ENCODE results near the gene TMX3. TPM values are rescaled to one million over a fixed set of nuclear protein-coding genes. Genes with fewer than 3 reads are reported as not detected.

The TMX3 gene
- total RNA-seq, 2 experiments from 2014 or later, result 46.9 to 49.9 TPM

DNA sequence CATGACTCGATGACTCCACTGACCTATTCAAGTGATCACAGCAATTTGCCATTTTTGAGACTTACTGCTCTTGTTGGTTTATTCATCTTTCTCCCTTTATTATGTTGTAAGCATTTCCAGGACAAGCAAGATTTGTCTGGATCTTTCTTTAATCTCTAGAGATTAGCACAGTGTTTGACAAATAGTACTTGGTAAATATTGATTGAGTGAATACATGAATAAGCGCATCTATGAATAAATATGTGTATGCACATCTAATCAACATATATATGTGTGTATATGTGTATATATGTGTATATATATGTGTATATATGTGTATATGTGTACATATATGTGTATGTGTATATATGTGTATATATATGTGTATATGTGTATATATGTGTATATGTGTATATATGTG, 7.3 kb downstream of the TMX3 start:
- peaks cover 64% of the 10 kb centered on the region for H3K36me3 Mint-ChIP-seq (ENCODE audit: low read depth)
- no peaks in the 10 kb centered on the region for H3K9me3 Mint-ChIP-seq (ENCODE audit: low read depth)
- intact Hi-C loops (cut with DNase I, micrococcal nuclease), result no loop called here
- H3K4me1 Mint-ChIP-seq, result peaks cover 53% of the 10 kb centered on the region
- ATAC-seq (no peak), DNase-seq (no peak)
- no peaks in the 10 kb centered on the region for H3K27me3 Mint-ChIP-seq
- no peak overlapping the region for H3K4me3 Mint-ChIP-seq
- no peak overlapping the region for H3K27ac Mint-ChIP-seq
- ChIA-PET POLR2A (no interaction called here), CTCF (no interaction called here)

DNA sequence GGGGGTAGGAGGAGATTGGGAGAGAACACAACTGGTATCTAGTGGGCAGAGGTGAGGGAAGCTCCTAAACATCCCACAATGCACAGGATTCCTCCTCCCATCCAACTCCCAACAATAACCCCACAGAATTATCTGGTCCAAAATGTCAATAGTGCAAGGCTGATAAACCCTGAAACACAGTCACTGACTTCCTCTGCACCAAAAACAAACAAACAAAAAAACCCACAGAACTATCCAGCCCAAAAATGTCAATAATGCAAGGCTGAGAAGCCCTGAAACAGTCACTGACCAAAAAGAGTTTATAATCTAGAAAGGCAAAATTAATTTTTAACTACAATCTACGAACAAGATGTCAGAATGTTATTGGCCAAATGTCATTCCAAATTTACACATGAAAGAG, 9.8 kb downstream of the TMX3 start:
- ATAC-seq (no peak), DNase-seq (no peak)
- CTCF ChIA-PET, result interaction anchor here (0.9 kb wide), 1 partner anchor 1609 kb away, joined by 3 read pairs; no protein-coding TSS in a partner anchor
- Mint-ChIP-seq H3K27me3 (no peaks in the 10 kb centered on the region), H3K4me1 (peaks cover 42% of the 10 kb centered on the region), H3K4me3 (no peak overlapping the region), H3K27ac (peak overlapping the region; percentile 47), H3K36me3 (ENCODE audit: low read depth) (peaks cover 56% of the 10 kb centered on the region), H3K9me3 (ENCODE audit: low read depth) (no peaks in the 10 kb centered on the region)
- intact Hi-C loops (cut with DNase I, micrococcal nuclease), result no loop called here
- POLR2A ChIA-PET, result no interaction called here

DNA sequence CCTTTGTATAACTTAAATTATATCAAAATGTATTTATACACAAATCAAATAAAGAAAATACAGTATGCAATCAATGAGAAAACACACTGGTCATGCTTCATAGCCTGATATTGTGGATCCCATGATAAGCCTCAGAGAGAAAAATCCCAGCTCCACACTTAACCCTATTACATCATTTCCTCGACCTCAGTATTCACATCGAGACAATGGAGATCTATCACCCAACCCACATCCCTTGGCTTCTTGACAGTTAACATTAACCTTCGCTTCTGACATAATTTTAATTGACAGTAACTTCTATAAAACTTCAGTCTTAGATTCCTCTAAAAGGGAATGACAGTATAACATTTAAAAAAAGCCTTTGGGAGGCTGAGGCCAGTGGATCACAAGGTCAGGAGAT, 11.6 kb downstream of the TMX3 start:
- no peak overlapping the region for H3K4me3 Mint-ChIP-seq
- no peak overlapping the region for H3K27ac Mint-ChIP-seq
- ChIA-PET CTCF (no interaction called here), POLR2A (no interaction called here)
- no peaks in the 10 kb centered on the region for H3K27me3 Mint-ChIP-seq
- H3K4me1 Mint-ChIP-seq, result peaks cover 34% of the 10 kb centered on the region
- H3K9me3 Mint-ChIP-seq (ENCODE audit: low read depth), result no peaks in the 10 kb centered on the region
- DNase-seq (no peak), ATAC-seq (no peak)
- H3K36me3 Mint-ChIP-seq (ENCODE audit: low read depth), result peaks cover 48% of the 10 kb centered on the region
- intact Hi-C loops (cut with DNase I, micrococcal nuclease), result no loop called here

DNA sequence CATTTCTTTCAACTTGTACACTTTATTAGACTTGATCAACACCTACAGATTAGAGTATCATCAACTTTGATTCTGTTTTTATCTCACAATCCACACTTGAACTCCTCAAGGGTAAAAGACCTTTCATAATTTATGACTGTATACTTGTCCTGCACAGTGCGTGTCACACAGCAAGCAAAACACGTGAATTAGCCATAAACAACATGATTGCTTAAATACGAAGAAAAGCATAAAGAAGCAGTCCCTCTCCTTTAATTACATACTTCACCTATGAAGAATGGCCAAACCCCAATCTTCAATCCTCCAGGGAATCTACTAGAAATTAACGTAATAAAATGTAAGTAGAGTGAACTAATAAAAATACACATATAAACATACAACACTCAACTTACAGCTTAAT, 13.6 kb downstream of the TMX3 start:
- intact Hi-C loops (cut with DNase I, micrococcal nuclease), result no loop called here
- ChIA-PET POLR2A (no interaction called here), CTCF (no interaction called here)
- Mint-ChIP-seq H3K36me3 (ENCODE audit: low read depth) (peaks cover 41% of the 10 kb centered on the region), H3K4me1 (peaks cover 24% of the 10 kb centered on the region), H3K9me3 (ENCODE audit: low read depth) (no peaks in the 10 kb centered on the region), H3K27ac (no peak overlapping the region), H3K27me3 (no peaks in the 10 kb centered on the region), H3K4me3 (no peak overlapping the region)
- no peak for ATAC-seq
- DNase-seq, result no peak

DNA sequence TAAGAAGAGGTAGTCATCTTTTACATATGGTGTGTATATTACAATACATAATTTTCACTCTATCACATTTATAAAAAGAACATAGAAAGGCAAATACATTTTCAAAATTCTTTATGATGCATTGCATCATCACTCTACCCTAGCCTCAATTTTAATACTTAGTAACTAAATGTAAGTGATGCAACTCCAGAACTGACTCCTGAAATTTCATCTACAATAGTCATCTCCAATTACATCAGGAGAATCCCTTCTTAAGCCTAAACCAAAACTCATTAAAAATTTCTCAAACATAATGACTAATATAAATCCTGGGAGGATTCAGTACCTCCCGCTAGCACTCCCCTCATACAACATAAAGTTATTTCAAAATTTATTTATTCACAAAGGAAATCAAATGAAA, 15.9 kb downstream of the TMX3 start:
- no peak for ATAC-seq
- no peak for DNase-seq
- Mint-ChIP-seq H3K27me3 (no peaks in the 10 kb centered on the region), H3K36me3 (ENCODE audit: low read depth) (peaks cover 39% of the 10 kb centered on the region), H3K4me1 (peaks cover 9% of the 10 kb centered on the region), H3K9me3 (ENCODE audit: low read depth) (no peaks in the 10 kb centered on the region), H3K27ac (no peak overlapping the region), H3K4me3 (no peak overlapping the region)
- intact Hi-C loops (cut with DNase I, micrococcal nuclease), result no loop called here
- POLR2A ChIA-PET, result no interaction called here
- CTCF ChIA-PET, result interaction anchor here (0.6 kb wide), 1 partner anchor 276 kb away, joined by 3 read pairs; no protein-coding TSS in a partner anchor

GRCh38 chr18:68696937-68697336, 18.0 kb downstream of the TMX3 start:
- ATAC-seq, result no peak
- ChIA-PET POLR2A (no interaction called here), CTCF (interaction anchor here (0.6 kb wide), 1 partner anchor 28 kb away, joined by 3 read pairs; no protein-coding TSS in a partner anchor)
- H3K36me3 Mint-ChIP-seq (ENCODE audit: low read depth), result peaks cover 37% of the 10 kb centered on the region
- H3K9me3 Mint-ChIP-seq (ENCODE audit: low read depth), result no peaks in the 10 kb centered on the region
- no peaks in the 10 kb centered on the region for H3K27me3 Mint-ChIP-seq
- no peak overlapping the region for H3K27ac Mint-ChIP-seq
- intact Hi-C loops (cut with DNase I, micrococcal nuclease), result no loop called here
- H3K4me1 Mint-ChIP-seq, result no peaks in the 10 kb centered on the region
- H3K4me3 Mint-ChIP-seq, result no peak overlapping the region
- DNase-seq, result no peak

DNA sequence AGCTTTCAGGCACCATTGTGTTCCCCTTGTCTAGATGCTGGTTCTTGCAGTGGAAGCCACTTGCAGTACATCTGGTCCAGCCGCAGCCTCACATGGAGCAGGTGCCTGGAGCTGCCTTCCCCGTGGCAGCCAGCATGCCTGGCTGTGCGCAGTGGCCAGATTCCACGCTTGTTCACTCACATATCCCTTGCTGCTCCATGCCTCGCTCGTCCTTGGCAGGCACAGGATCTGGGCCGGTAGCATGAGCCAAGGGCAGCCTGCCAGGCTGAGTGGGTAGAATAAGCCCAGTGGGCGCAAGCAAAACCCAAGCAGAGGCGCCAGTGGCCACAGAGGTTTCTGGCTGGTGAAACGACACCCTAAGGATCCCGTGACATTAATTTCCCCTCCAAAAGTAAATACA, 20.6 kb downstream of the TMX3 start:
- ChIA-PET POLR2A (no interaction called here), CTCF (no interaction called here)
- H3K36me3 Mint-ChIP-seq (ENCODE audit: low read depth), result peaks cover 35% of the 10 kb centered on the region
- no peak overlapping the region for H3K27ac Mint-ChIP-seq
- no peaks in the 10 kb centered on the region for H3K9me3 Mint-ChIP-seq (ENCODE audit: low read depth)
- intact Hi-C loops (cut with DNase I, micrococcal nuclease), result no loop called here
- no peaks in the 10 kb centered on the region for H3K27me3 Mint-ChIP-seq
- no peaks in the 10 kb centered on the region for H3K4me1 Mint-ChIP-seq
- H3K4me3 Mint-ChIP-seq, result no peak overlapping the region
- DNase-seq, result no peak
- no peak for ATAC-seq

DNA sequence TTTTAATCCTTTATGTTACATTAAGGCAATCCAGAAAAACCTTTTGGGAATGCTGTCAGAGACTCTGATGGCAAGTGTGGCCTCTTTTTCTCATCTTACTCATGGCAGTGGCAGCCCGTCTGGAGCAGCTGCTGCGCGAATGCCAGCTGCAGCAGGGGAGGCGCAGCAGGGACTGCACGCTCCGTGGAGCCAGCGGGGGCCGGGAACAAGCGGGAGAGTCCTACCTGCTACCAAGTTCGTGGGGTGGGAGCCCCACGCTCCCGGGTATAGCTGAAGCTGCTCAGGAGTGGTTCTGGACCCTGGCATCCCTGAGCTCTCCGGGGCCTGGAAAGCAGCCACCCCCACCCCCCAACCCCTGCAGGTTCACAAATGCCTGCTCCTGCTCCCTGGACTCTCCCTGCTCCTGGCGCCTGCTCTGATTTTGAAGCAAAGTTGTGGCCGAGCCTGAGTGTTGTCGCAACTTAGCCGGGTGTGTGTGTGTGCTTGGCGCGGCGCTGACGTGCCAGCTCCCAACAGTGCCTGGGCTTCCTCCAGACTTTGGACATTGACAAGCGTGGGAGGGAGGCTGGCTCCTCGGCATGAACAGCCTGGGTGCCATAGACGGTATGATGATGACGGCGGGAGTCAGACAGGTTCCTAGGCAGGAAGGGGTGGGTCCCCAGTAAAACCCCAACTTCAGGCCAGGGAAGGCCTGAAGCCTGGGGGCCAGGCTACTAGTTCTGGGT, 21.7 kb downstream of the TMX3 start:
- Mint-ChIP-seq H3K27ac (no peak overlapping the region), H3K27me3 (no peaks in the 10 kb centered on the region), H3K4me3 (no peak overlapping the region), H3K9me3 (ENCODE audit: low read depth) (no peaks in the 10 kb centered on the region), H3K36me3 (ENCODE audit: low read depth) (peaks cover 32% of the 10 kb centered on the region), H3K4me1 (no peaks in the 10 kb centered on the region)
- ChIA-PET CTCF (no interaction called here), POLR2A (no interaction called here)
- ATAC-seq, result no peak
- DNase-seq, result no peak
- intact Hi-C loops (cut with DNase I, micrococcal nuclease), result no loop called here

- ChIA-PET CTCF (no interaction called here), POLR2A (no interaction called here)
- Mint-ChIP-seq H3K27ac (no peak overlapping the region), H3K4me1 (no peaks in the 10 kb centered on the region), H3K36me3 (ENCODE audit: low read depth) (peaks cover 28% of the 10 kb centered on the region), H3K9me3 (ENCODE audit: low read depth) (no peaks in the 10 kb centered on the region), H3K4me3 (no peak overlapping the region), H3K27me3 (no peaks in the 10 kb centered on the region)
- intact Hi-C loops (cut with DNase I, micrococcal nuclease), result no loop called here
- ATAC-seq, result no peak
- DNase-seq, result no peak
Measured at GRCh38 chr18:68679528-68679927, 35.4 kb downstream of the TMX3 start.

GRCh38 chr18:68676913-68677312, 38.0 kb downstream of the TMX3 start:
- Mint-ChIP-seq H3K27me3 (no peaks in the 10 kb centered on the region), H3K36me3 (ENCODE audit: low read depth) (peaks cover 24% of the 10 kb centered on the region), H3K4me1 (no peaks in the 10 kb centered on the region), H3K9me3 (ENCODE audit: low read depth) (no peaks in the 10 kb centered on the region), H3K27ac (peak overlapping the region; percentile 4), H3K4me3 (no peak overlapping the region)
- POLR2A ChIA-PET, result no interaction called here
- intact Hi-C loops (cut with DNase I, micrococcal nuclease), result no loop called here
- ATAC-seq (peak; percentile 60), DNase-seq (no peak)
- CTCF ChIA-PET, result interaction anchor here (2.1 kb wide), 1 partner anchor 17 kb away, joined by 12 read pairs; no protein-coding TSS in a partner anchor

DNA sequence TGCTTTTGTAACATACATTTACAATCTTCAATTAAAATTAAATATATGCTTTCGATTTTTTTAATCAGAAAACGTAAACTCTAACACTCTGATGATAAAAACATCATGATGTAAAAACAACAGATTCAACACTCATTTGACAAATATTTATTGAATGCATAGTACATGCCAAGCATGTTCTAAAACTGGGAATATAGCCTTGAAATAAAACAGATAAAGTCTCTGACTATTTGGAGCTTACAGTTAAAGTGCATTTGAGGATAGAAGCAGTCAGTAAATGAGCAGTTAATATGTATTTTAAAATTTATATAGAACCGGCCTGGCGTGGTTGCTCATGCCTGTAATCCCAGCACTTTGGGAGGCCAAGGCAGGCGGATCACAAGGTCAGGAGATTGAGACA, 47.8 kb downstream of the TMX3 start:
- intact Hi-C loops (cut with DNase I, micrococcal nuclease), result no loop called here
- CTCF ChIA-PET, result no interaction called here
- H3K9me3 Mint-ChIP-seq (ENCODE audit: low read depth), result no peaks in the 10 kb centered on the region

DNA sequence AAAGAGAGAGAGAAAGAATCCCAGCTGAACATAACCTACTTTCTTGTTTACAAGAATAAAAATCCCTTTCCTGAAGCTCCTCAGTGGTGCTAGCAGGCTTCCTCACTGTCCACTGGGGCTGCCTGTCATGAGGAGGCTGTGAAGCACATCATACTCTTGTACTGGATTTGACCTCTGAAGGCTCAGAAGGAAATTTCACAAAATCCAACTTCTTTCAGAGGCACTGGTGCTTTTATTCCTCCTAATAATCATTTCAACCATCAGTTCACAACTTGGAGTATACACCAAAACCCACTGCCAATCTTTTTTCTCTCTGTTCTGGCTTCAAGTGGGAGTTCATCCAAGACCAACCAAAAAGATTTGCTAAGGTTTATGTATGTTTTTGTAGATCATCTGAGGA, 48.5 kb downstream of the TMX3 start:
- ChIA-PET CTCF (no interaction called here), POLR2A (no interaction called here)
- intact Hi-C loops (cut with DNase I, micrococcal nuclease), result no loop called here
- H3K27ac Mint-ChIP-seq, result no peak overlapping the region
- H3K4me1 Mint-ChIP-seq, result no peaks in the 10 kb centered on the region
- ATAC-seq, result no peak
- no peak overlapping the region for H3K4me3 Mint-ChIP-seq
- H3K9me3 Mint-ChIP-seq (ENCODE audit: low read depth), result no peaks in the 10 kb centered on the region
- no peaks in the 10 kb centered on the region for H3K36me3 Mint-ChIP-seq (ENCODE audit: low read depth)
- no peak for DNase-seq
- peaks cover 2% of the 10 kb centered on the region for H3K27me3 Mint-ChIP-seq

More for the DNA sequence above, 47.8 kb downstream of the TMX3 start:
- DNase-seq (no peak), ATAC-seq (no peak)
- no peaks in the 10 kb centered on the region for H3K4me1 Mint-ChIP-seq
- no peak overlapping the region for H3K27ac Mint-ChIP-seq
- peaks cover 2% of the 10 kb centered on the region for H3K27me3 Mint-ChIP-seq
- POLR2A ChIA-PET, result no interaction called here
- no peak overlapping the region for H3K4me3 Mint-ChIP-seq
- H3K36me3 Mint-ChIP-seq (ENCODE audit: low read depth), result no peaks in the 10 kb centered on the region

DNA sequence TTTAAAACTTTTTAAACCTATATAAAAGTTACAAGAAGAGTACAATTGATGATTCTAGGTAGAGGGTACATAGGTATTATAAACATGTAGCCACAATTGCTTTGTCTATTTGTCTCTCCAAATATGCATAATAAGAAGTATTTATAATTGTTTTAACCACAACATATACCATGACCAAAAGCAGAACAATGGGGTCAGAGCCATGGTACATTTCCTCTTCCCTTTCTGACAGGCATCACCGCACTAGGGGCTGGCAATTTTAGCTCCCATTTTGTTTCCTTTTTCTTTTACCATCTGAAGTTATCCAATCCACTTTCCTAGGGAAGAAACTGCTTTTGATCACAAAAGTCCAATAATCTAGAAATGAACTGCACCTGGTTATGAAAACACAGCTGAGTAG, 49.3 kb downstream of the TMX3 start:
- H3K4me1 Mint-ChIP-seq, result no peaks in the 10 kb centered on the region
- intact Hi-C loops (cut with DNase I, micrococcal nuclease), result no loop called here
- H3K36me3 Mint-ChIP-seq (ENCODE audit: low read depth), result no peaks in the 10 kb centered on the region
- H3K9me3 Mint-ChIP-seq (ENCODE audit: low read depth), result no peaks in the 10 kb centered on the region
- no peak overlapping the region for H3K4me3 Mint-ChIP-seq
- POLR2A ChIA-PET, result no interaction called here
- CTCF ChIA-PET, result no interaction called here
- no peak overlapping the region for H3K27ac Mint-ChIP-seq
- H3K27me3 Mint-ChIP-seq, result peaks cover 2% of the 10 kb centered on the region
- DNase-seq, result no peak
- ATAC-seq, result no peak

All from activated CD4-positive, alpha-beta T cell treated with anti-CD3 and anti-CD28 coated beads for 36 hours (primary cell).